B cell (primary cell): Measurements from ENCODE around the gene BRD1. TPM values are rescaled to one million over a fixed set of nuclear protein-coding genes. Genes with fewer than 3 reads are reported as not detected.

Experiments used
- ATAC-seq: fragments of 200-7000 bp; cut with Tn5 transposase; one replicate; pipeline ENCODE4 v1.10.0; 2021; ENCODE audit warnings: low read depth, mild to moderate bottlenecking, moderate number of reproducible peaks, moderate library complexity
- CTCF ChIA-PET: fragments of 350-600 bp; sonication (Branson Sonifier 250); formaldehyde crosslinking; loops from one replicate; lab custom pipeline; 2021; ENCODE audit warnings: antibody characterized with exemption, inconsistent platforms; lab: Charles Lee
- POLR2A ChIA-PET: fragments of 350-600 bp; sonication (Branson Sonifier 250); formaldehyde crosslinking; loops from one replicate; lab custom pipeline; 2021; ENCODE audit warnings: antibody characterized with exemption; lab: Charles Lee
- DNase-seq: peaks from one replicate; pipeline ENCODE4 v3.0.0; 2013
- H2AFZ ChIP-seq: 2 replicates; pipeline ENCODE4 v1.6.1; 2012; ENCODE audit warnings: mild to moderate bottlenecking, low read depth, low read length; ENCODE audit not compliant: insufficient read depth, poor library complexity, severe bottlenecking
- H3K27ac ChIP-seq, 2 donors: 1 replicate in 1 of 2; 2 replicates in 1 of 2; pipeline ENCODE4 v1.5.1; 2012 to 2013; ENCODE audit warnings: low read length in 2 of 2, mild to moderate bottlenecking in 2 of 2, moderate library complexity in 1 of 2
- H3K27me3 ChIP-seq, 4 experiments: fragments of 200-600 bp in 1 of 4; sonication (generic) in 1 of 4; replicated peaks in 1 of 4; 1 replicate in 2 of 4; 2 replicates in 2 of 4; pipeline versions ENCODE4 v1.6.1 to v1.7.0; 2013 to 2016; ENCODE audit warnings: low read length in 3 of 4, mild to moderate bottlenecking in 2 of 4, mixed read lengths in 1 of 4, moderate library complexity in 1 of 4; ENCODE audit not compliant: insufficient read depth in 4 of 4, control insufficient read depth in 3 of 4; ENCODE audit errors: control extremely low read depth in 1 of 4
- H3K36me3 ChIP-seq, 2 experiments: replicated peaks in 1 of 2; 1 replicate in 1 of 2; 2 replicates in 1 of 2; pipeline versions ENCODE4 v1.6.1 to v1.7.1; 2013; ENCODE audit warnings: low read length in 1 of 2; ENCODE audit not compliant: insufficient read depth in 2 of 2, control insufficient read depth in 1 of 2; ENCODE audit errors: control extremely low read depth in 1 of 2, extremely low read depth in 1 of 2
- H3K4me1 ChIP-seq, 2 donors: fragments of 200-600 bp in 1 of 2; sonication (generic) in 1 of 2; 1 replicate in 1 of 2; 2 replicates in 1 of 2; pipeline versions ENCODE4 v1.5.1 to v1.6.1; 2013 to 2017; ENCODE audit warnings: low read length in 2 of 2; ENCODE audit not compliant: control insufficient read depth in 2 of 2, insufficient read depth in 2 of 2
- H3K4me2 ChIP-seq: replicated peaks from 2 replicates; pipeline ENCODE3; 2012; ENCODE audit warnings: mild to moderate bottlenecking, low read depth, low read length; ENCODE audit not compliant: poor library complexity, severe bottlenecking
- H3K4me3 ChIP-seq, 5 experiments: fragments of 200-600 bp in 1 of 5; sonication (generic) in 1 of 5; 1 replicate in 3 of 5; 2 replicates in 2 of 5; pipeline versions ENCODE4 v1.5.1 to v1.7.0; 2011 to 2016; ENCODE audit warnings: low read length in 4 of 5, mild to moderate bottlenecking in 4 of 5, low read depth in 2 of 5, control low read depth in 1 of 5, moderate library complexity in 1 of 5; ENCODE audit not compliant: insufficient read depth in 1 of 5; ENCODE audit errors: control extremely low read depth in 1 of 5, extremely low read depth in 1 of 5
- H3K79me2 ChIP-seq: fragments of 200-600 bp; sonication (generic); one replicate; pipeline ENCODE4 v1.6.0; 2016; ENCODE audit warnings: low read length; ENCODE audit not compliant: control insufficient read depth, insufficient read depth
- H3K9ac ChIP-seq: fragments of 200-600 bp; sonication (generic); 2 replicates; pipeline ENCODE4 v1.6.1; 2017; ENCODE audit warnings: mild to moderate bottlenecking, low read length, moderate library complexity
- H3K9me3 ChIP-seq, 3 donors: one replicate each; pipeline versions ENCODE4 v1.6.1 to v1.7.1; 2013; ENCODE audit warnings: low read length in 2 of 3; ENCODE audit not compliant: control insufficient read depth in 2 of 3, insufficient read depth in 1 of 3; ENCODE audit errors: control extremely low read depth in 1 of 3
- H4K20me1 ChIP-seq: 2 replicates; pipeline ENCODE4 v1.6.0; 2012; ENCODE audit warnings: mild to moderate bottlenecking, low read length; ENCODE audit not compliant: insufficient read depth, control insufficient read depth, poor library complexity, severe bottlenecking
- H3K27ac Mint-ChIP-seq: one replicate; pipeline ENCODE4 v1.8.0; 2021; ENCODE audit warnings: mixed read lengths
- H3K27me3 Mint-ChIP-seq: one replicate; pipeline ENCODE4 v1.8.0; 2021; ENCODE audit warnings: mixed read lengths
- H3K4me1 Mint-ChIP-seq: one replicate; pipeline ENCODE4 v1.8.0; 2021; ENCODE audit warnings: mixed read lengths
- H3K4me3 Mint-ChIP-seq: one replicate; pipeline ENCODE4 v1.8.0; 2021; ENCODE audit warnings: mixed read lengths
- H3K9me3 Mint-ChIP-seq: one replicate; pipeline ENCODE4 v1.8.0; 2022; ENCODE audit warnings: mixed read lengths; ENCODE audit not compliant: insufficient read depth
- EZH2 ChIP-seq: IDR thresholded peaks from 2 replicates; pipeline ENCODE4 v1.6.1; 2012; ENCODE audit warnings: borderline replicate concordance, low read depth, mild to moderate bottlenecking, moderate library complexity, low read length; ENCODE audit not compliant: insufficient read depth, poor library complexity, severe bottlenecking
- WGBS: methylation state at CpG from one replicate; pipeline ENCODE4 v1.1.5; 2013; ENCODE audit warnings: missing lambda C conversion rate; ENCODE audit not compliant: insufficient coverage; 5-methylcytosine and 5-hydroxymethylcytosine counted together
- intact Hi-C: fragments of 100-400 bp; cut with micrococcal nuclease; formaldehyde crosslinking; loops from one replicate; pipeline ENCODE4 v1.10.0; 2022
- polyA plus RNA-seq: library from polyadenylated mRNA; depleted of rRNA; stranded (reverse); fragments of >200 nt; gene quantifications from 2 replicates; pipeline ENCODE4 v1.2.3, GENCODE V29; 2012
- total RNA-seq, 2 donors: library from RNA; stranded (reverse); fragments of 120-200 nt in 1 of 2; gene quantifications; 1 replicate in 1 of 2; 2 replicates in 1 of 2; pipeline versions ENCODE4 v1.2.3 to v1.2.4, GENCODE V29; 2013 to 2022
- TF ChIP-seq, protein P1 (sequence below): fragments of 200-600 bp; IDR thresholded peaks from one replicate; pipeline ENCODE4 v1.8.0; 2022; ENCODE audit warnings: antibody characterized with exemption, mild to moderate bottlenecking

The BRD1 gene
- total and polyA plus RNA-seq, 2 donors (not counting 1 experiment from before 2014, with no cell fraction given), result 16.9 to 73.3 TPM

GRCh38 chr22:49734882-49735281, 92.8 kb downstream of the BRD1 start:
- Histone ChIP-seq H4K20me1 (no peaks in the 10 kb centered on the region), H3K79me2 (no peaks in the 10 kb centered on the region), H3K4me2 (no peak overlapping the region), H3K4me3 (no peak overlapping the region), H2AFZ (no peak overlapping the region), H3K27ac (no peak overlapping the region), H3K9me3 (peaks cover 0 to 17% (median 1%) of the 10 kb centered on the region in 3 donors), H3K9ac (no peak overlapping the region), H3K36me3 (no peaks in the 10 kb centered on the region), H3K4me1 (no peaks in the 10 kb centered on the region), H3K27me3 (peaks cover 0 to 21% (median 4%) of the 10 kb centered on the region in 4 experiments)
- peaks cover 7% of the 10 kb centered on the region for H3K9me3 Mint-ChIP-seq
- WGBS, result 90% methylated on average over 8 of the region's 12 CpGs
- TF ChIP-seq EZH2, result no peak
- TF ChIP-seq, protein P1, sequence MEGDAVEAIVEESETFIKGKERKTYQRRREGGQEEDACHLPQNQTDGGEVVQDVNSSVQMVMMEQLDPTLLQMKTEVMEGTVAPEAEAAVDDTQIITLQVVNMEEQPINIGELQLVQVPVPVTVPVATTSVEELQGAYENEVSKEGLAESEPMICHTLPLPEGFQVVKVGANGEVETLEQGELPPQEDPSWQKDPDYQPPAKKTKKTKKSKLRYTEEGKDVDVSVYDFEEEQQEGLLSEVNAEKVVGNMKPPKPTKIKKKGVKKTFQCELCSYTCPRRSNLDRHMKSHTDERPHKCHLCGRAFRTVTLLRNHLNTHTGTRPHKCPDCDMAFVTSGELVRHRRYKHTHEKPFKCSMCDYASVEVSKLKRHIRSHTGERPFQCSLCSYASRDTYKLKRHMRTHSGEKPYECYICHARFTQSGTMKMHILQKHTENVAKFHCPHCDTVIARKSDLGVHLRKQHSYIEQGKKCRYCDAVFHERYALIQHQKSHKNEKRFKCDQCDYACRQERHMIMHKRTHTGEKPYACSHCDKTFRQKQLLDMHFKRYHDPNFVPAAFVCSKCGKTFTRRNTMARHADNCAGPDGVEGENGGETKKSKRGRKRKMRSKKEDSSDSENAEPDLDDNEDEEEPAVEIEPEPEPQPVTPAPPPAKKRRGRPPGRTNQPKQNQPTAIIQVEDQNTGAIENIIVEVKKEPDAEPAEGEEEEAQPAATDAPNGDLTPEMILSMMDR, result no peak
- ATAC-seq (no peak), DNase-seq (no peak)
- H3K4me1 Mint-ChIP-seq, result no peaks in the 10 kb centered on the region
- POLR2A ChIA-PET, result no interaction called here
- intact Hi-C loops, result no loop called here
- H3K4me3 Mint-ChIP-seq, result no peak overlapping the region
- CTCF ChIA-PET, result no interaction called here
- H3K27me3 Mint-ChIP-seq, result peaks cover 60% of the 10 kb centered on the region
- no peak overlapping the region for H3K27ac Mint-ChIP-seq

GRCh38 chr22:49734390-49734789, 93.3 kb downstream of the BRD1 start:
- ChIA-PET POLR2A (no interaction called here), CTCF (no interaction called here)
- H3K9ac ChIP-seq, result no peak overlapping the region
- ATAC-seq (no peak), DNase-seq (no peak)
- H3K27ac ChIP-seq, result no peak overlapping the region
- H3K9me3 Mint-ChIP-seq, result peaks cover 3% of the 10 kb centered on the region
- H3K36me3 ChIP-seq, result no peaks in the 10 kb centered on the region
- H3K4me3 Mint-ChIP-seq, result no peak overlapping the region
- H3K79me2 ChIP-seq, result no peaks in the 10 kb centered on the region
- H3K4me1 ChIP-seq, result no peaks in the 10 kb centered on the region
- H3K4me1 Mint-ChIP-seq, result no peaks in the 10 kb centered on the region
- intact Hi-C loops, result no loop called here
- H3K4me2 ChIP-seq, result no peak overlapping the region
- no peak for TF ChIP-seq EZH2
- TF ChIP-seq, protein P1, result no peak
- H3K27ac Mint-ChIP-seq, result no peak overlapping the region
- peaks cover 0 to 20% (median 1%) of the 10 kb centered on the region in 3 donors for H3K9me3 ChIP-seq
- 88% methylated on average over 9 of the region's 11 CpGs for WGBS
- H2AFZ ChIP-seq, result no peak overlapping the region
- peaks cover 59% of the 10 kb centered on the region for H3K27me3 Mint-ChIP-seq
- no peak overlapping the region for H3K4me3 ChIP-seq
- H3K27me3 ChIP-seq, result peaks cover 0 to 24% (median 4%) of the 10 kb centered on the region in 4 experiments
- no peaks in the 10 kb centered on the region for H4K20me1 ChIP-seq
